Neural crest cell (in vitro differentiated cells): Measurements from ENCODE around the gene FRMPD3. TPM values are rescaled to one million over a fixed set of nuclear protein-coding genes. Genes with fewer than 3 reads are reported as not detected.
A peak's percentile ranks its signal among the peaks of the same experiment; 100 is the strongest.

Experiments used
- DNase-seq: peaks from one replicate; pipeline ENCODE4 v3.0.0; 2021; ENCODE audit warnings: low read depth, mixed read lengths, low spot score
- H3K27ac Mint-ChIP-seq: one replicate; pipeline ENCODE4 v1.8.0; 2021; ENCODE audit warnings: mild to moderate bottlenecking, mixed read lengths; ENCODE audit not compliant: unreplicated experiment
- H3K27me3 Mint-ChIP-seq: 2 replicates; pipeline ENCODE4 v1.8.0; 2021; ENCODE audit warnings: low read depth, mild to moderate bottlenecking, mixed read lengths
- H3K36me3 Mint-ChIP-seq: 2 replicates; pipeline ENCODE4 v1.8.0; 2021; ENCODE audit warnings: low read depth, mild to moderate bottlenecking, mixed read lengths
- H3K4me1 Mint-ChIP-seq: 2 replicates; pipeline ENCODE4 v1.8.0; 2021; ENCODE audit warnings: mixed read lengths
- H3K4me3 Mint-ChIP-seq: one replicate; pipeline ENCODE4 v1.8.0; 2021; ENCODE audit warnings: mild to moderate bottlenecking, mixed read lengths
- H3K9me3 Mint-ChIP-seq: 2 replicates; pipeline ENCODE4 v1.8.0; 2021; ENCODE audit warnings: mixed read lengths
- CTCF ChIP-seq: fragments of 200-600 bp; sonication (generic); conservative IDR thresholded peaks from 2 replicates; pipeline ENCODE4 v1.5.0; 2021; ENCODE audit warnings: antibody characterized with exemption, mild to moderate bottlenecking
- long read RNA-seq: library from polyadenylated mRNA; unstranded; transcript quantifications from one replicate; pipeline ENCODE4 v2.0.0, GENCODE V29; 2020
- total RNA-seq: library from RNA; stranded (reverse); gene quantifications from 2 replicates; pipeline ENCODE4 v1.2.1, GENCODE V29; 2021

Gene FRMPD3
- total RNA-seq: 1.8 and 2.3 TPM in 2 replicates
- long read RNA-seq, partial matches to known transcripts: 0 of 1 reads
- long read RNA-seq, other reads (novel, unspliced or antisense): 1 of 1 reads

GRCh38 chrX:107448998-107449835 lies at the start of gene FRMPD3:
FRMPD3 (plus strand) TSS chrX:107449652; CDS start chrX:107526589, 76,937 bp downstream.
- no peak within 1 kb of the TSS for H3K27ac Mint-ChIP-seq
- H3K4me1 Mint-ChIP-seq: peaks cover 16% of the 10 kb centered on the region
- TF ChIP-seq CTCF: peak; percentile 32
- no peaks in the 10 kb centered on the region for H3K9me3 Mint-ChIP-seq
- peaks cover 3% of the 10 kb centered on the region for H3K36me3 Mint-ChIP-seq
- peak; percentile 8 for DNase-seq
- H3K27me3 Mint-ChIP-seq: peaks cover 46% of the 10 kb centered on the region
- H3K4me3 Mint-ChIP-seq: peak within 1 kb of the TSS; percentile 88

GRCh38 chrX:107420571-107420970 lies 28.9 kb upstream of the FRMPD3 start:
- no peak for DNase-seq
- H3K27ac Mint-ChIP-seq: no peak overlapping the region
- H3K27me3 Mint-ChIP-seq: no peaks in the 10 kb centered on the region
- no peak for TF ChIP-seq CTCF
- H3K4me1 Mint-ChIP-seq: no peaks in the 10 kb centered on the region
- peaks cover 7% of the 10 kb centered on the region for H3K36me3 Mint-ChIP-seq
- no peak overlapping the region for H3K4me3 Mint-ChIP-seq
- peaks cover 5% of the 10 kb centered on the region for H3K9me3 Mint-ChIP-seq

GRCh38 chrX:107421337-107421861 lies 28.1 kb upstream of the FRMPD3 start:
- Mint-ChIP-seq H3K27me3 (no peaks in the 10 kb centered on the region), H3K4me3 (no peak overlapping the region), H3K9me3 (peaks cover 10% of the 10 kb centered on the region), H3K27ac (no peak overlapping the region), H3K36me3 (peaks cover 7% of the 10 kb centered on the region), H3K4me1 (no peaks in the 10 kb centered on the region)
- DNase-seq: no peak
- TF ChIP-seq CTCF: no peak

- H3K27ac Mint-ChIP-seq: no peak overlapping the region
- peak; percentile 47 for TF ChIP-seq CTCF
- no peaks in the 10 kb centered on the region for H3K4me1 Mint-ChIP-seq
- DNase-seq: no peak
- H3K36me3 Mint-ChIP-seq: peaks cover 7% of the 10 kb centered on the region
- H3K27me3 Mint-ChIP-seq: no peaks in the 10 kb centered on the region
- no peak overlapping the region for H3K4me3 Mint-ChIP-seq
- peaks cover 10% of the 10 kb centered on the region for H3K9me3 Mint-ChIP-seq
Measured at GRCh38 chrX:107429090-107429489, 20.4 kb upstream of the FRMPD3 start.

GRCh38 chrX:107440187-107440586 lies 9.3 kb upstream of the FRMPD3 start:
- TF ChIP-seq CTCF: no peak
- Mint-ChIP-seq H3K27me3 (no peaks in the 10 kb centered on the region), H3K4me3 (no peak overlapping the region), H3K9me3 (peaks cover 4% of the 10 kb centered on the region), H3K27ac (no peak overlapping the region), H3K36me3 (no peaks in the 10 kb centered on the region), H3K4me1 (no peaks in the 10 kb centered on the region)
- no peak for DNase-seq
